B cell (primary cell): Measurements from ENCODE around the gene ERC1.

Experiments used
- EZH2 ChIP-seq: IDR thresholded peaks from 2 replicates; pipeline ENCODE4 v1.6.1; 2012; ENCODE audit warnings: borderline replicate concordance, low read depth, mild to moderate bottlenecking, moderate library complexity, low read length; ENCODE audit not compliant: insufficient read depth, poor library complexity, severe bottlenecking
- TF ChIP-seq, protein P1 (sequence below): fragments of 200-600 bp; IDR thresholded peaks from one replicate; pipeline ENCODE4 v1.8.0; 2022; ENCODE audit warnings: antibody characterized with exemption, mild to moderate bottlenecking

GRCh38 chr12:1003600-1004271, 12.7 kb downstream of the ERC1 start:
- no peak for TF ChIP-seq EZH2
- TF ChIP-seq, protein P1, sequence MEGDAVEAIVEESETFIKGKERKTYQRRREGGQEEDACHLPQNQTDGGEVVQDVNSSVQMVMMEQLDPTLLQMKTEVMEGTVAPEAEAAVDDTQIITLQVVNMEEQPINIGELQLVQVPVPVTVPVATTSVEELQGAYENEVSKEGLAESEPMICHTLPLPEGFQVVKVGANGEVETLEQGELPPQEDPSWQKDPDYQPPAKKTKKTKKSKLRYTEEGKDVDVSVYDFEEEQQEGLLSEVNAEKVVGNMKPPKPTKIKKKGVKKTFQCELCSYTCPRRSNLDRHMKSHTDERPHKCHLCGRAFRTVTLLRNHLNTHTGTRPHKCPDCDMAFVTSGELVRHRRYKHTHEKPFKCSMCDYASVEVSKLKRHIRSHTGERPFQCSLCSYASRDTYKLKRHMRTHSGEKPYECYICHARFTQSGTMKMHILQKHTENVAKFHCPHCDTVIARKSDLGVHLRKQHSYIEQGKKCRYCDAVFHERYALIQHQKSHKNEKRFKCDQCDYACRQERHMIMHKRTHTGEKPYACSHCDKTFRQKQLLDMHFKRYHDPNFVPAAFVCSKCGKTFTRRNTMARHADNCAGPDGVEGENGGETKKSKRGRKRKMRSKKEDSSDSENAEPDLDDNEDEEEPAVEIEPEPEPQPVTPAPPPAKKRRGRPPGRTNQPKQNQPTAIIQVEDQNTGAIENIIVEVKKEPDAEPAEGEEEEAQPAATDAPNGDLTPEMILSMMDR = no peak
